Activated gamma-delta T cell treated with Interleukin-2 at 50 U/mL for 16 hours (primary cell): Measurements from ENCODE around the gene VEZF1.
A peak's percentile ranks its signal among the peaks of the same experiment; 100 is the strongest.
"Not testable (repeated sequence)": the region's sequence is repeated elsewhere in the genome, so short reads cannot be mapped to it uniquely, and the experiment has no call there.

ENCODE experiments used
- DNase-seq: peaks from one replicate; pipeline ENCODE4 v3.0.0-alpha.2; 2020

VEZF1 gene

DNA sequence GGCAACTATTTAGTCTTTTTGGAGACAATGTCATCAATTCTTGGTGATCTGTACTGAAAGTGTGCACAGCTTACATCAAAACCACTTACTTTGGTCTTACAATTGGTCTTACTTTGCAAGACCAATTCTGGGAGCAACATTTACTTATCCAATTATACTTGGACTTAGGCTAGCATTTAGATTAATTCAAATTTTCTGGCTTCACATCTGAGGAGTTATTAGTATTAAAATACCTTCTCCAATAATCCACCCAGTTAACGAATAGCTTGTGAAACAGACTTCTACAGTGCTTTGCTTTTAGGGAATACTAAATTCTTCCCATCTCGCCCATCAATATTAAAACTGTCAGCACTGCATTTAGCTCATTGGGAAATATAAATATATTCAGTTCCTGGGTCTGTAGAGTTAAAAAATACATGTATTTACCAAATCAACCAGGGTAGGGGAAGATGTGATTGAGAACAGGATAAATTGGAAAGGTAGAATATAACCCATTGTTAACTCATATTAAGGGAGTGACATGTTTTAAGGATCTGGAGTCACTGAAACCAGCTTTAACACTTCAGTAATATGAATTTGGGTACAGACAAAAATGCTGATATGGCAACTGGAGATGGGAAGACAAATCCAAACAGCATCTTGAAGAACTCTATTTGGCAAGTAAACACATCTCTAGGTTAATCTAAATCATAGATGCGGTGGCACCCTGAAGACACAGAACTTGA lies 9.2 kb upstream of the VEZF1 start:
- DNase-seq: no peak

DNA sequence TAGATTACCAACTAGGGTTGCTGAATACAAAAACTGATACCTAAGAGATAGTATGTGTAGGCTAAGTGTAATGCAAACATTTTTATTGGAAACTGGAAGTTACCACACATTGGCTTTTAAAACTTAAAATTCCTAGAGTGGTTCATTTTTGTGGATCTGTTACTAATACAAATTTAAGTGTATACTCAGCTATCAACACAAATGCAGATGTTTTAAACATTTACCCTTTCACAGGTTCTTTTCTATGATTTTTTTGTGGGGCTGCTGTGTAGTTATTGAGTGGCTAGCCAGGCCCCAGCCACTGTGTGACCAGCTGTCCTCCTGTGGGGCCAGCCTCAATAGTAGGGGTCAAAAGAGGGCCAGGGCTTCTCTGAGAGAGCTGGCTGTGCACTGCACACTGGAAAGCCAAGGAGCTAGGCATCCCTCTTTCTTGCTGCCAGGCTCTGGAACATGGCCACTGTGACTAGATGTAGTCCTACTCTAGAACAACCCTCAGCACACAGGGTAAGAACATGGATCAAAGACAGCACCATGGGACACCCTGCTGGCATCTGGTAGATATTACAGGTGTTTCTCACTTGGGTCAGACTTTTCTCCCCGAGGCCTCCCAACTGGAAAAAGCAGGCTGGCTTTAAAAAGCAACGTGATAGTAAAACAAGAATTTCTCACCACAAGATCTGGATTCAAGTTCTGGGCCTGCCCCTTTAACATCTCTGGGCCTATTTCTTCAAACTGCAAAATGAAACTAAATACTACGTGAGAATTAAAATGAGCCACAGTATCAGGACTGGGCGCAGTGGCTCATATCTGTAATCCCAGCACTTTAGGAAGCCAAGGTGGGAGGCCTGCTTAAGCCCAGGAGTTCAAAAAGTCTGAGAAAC lies 7.3 kb upstream of the VEZF1 start:
- peak; percentile 40 for DNase-seq

DNA sequence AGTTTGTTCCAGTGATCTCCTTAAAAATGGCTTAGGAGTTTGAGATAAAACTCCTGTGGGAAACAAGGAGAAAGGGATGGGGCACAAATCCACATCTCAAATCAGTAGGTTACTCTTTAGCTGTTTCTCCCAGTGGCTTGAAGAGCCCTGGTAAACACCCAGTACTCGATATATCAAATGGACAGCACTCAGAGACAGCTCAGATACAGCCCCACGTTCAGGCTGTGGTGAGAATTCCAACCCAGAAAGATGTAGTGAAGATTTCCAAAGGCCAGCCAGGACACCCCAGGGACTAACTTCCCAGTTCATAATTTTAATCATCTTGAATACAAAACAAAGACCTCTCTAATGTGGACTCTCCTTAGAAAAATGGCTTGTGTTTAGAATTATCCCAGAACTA lies 6.4 kb upstream of the VEZF1 start:
- DNase-seq: no peak

DNA sequence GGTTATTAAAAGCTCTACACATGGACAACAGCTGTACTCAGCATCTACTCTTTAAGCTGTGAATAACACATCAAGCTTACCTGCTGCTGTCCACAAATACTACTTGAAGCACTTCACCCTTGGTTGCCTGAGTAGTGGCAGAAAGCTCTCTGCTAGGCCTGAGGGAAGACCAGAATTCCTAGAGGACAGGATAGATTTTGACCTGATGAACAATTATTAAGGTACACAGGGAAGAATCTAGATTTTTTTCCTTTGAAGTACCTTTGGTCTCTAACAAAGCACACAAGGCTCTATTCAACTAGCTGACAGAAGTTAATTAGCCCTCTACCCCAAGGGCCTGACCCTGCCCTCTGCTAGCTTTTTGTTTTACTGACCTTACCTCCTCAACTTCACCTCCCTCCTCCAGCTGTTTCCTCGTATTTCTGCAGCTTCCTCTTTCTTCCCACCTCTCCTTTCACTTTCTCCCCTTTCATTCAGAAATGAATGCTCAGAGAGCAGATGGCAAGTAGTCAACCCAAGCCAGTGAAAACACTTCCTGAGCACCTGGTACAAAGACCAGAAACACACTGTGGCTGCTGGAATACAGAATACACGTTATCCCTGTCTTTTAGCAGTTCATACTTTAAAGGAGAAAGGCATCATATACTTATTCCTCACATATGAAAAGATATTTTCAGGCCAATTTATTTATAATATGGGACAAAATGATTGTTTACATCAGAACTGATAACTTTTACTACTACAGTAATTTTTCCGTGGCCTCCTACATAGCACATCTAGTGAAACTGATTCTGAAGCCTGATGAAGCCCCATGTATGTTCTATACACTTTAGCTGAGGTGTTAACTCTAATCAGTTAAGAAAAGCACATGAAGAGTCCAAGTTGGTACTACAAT lies 5.7 kb upstream of the VEZF1 start:
- no peak for DNase-seq

DNA sequence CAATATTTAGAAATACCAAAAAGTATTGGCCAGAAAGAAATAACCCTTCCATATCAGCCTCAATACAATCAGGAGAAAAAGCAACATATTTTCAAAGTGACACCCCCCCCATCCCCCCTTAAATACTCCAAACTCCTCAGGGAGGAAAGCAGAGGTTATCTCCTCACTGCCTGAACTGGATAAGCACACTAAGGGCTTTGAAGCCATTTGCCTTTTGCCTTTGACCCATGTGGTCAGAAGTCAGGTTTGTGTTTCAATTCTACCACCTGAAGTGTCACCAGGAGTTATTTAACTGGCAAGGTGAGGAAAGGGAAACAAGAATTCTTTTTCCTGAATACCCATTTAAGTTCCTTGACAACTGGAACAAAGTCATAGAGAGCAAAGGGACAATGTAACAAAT lies 3.5 kb upstream of the VEZF1 start:
- no peak for DNase-seq

DNA sequence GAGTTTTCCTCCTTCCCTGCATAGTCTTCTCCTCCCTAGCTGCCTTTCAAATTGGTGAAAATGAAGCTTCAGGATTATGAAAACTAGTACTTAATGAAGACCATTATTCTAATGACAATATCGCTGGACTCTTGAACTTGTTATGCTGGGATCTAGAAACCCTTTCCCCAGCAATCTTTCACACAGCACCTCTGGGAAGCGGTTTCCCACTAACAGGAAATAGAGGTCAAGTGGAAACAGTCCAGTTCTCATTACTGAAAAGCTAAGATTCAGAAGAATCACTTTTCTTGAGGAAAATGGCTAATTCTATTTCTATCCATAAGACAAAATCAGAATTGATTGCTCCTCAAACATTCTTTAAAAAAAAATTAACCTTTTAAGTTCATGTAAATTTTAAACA lies 2.0 kb upstream of the VEZF1 start:
- no peak for DNase-seq

DNA sequence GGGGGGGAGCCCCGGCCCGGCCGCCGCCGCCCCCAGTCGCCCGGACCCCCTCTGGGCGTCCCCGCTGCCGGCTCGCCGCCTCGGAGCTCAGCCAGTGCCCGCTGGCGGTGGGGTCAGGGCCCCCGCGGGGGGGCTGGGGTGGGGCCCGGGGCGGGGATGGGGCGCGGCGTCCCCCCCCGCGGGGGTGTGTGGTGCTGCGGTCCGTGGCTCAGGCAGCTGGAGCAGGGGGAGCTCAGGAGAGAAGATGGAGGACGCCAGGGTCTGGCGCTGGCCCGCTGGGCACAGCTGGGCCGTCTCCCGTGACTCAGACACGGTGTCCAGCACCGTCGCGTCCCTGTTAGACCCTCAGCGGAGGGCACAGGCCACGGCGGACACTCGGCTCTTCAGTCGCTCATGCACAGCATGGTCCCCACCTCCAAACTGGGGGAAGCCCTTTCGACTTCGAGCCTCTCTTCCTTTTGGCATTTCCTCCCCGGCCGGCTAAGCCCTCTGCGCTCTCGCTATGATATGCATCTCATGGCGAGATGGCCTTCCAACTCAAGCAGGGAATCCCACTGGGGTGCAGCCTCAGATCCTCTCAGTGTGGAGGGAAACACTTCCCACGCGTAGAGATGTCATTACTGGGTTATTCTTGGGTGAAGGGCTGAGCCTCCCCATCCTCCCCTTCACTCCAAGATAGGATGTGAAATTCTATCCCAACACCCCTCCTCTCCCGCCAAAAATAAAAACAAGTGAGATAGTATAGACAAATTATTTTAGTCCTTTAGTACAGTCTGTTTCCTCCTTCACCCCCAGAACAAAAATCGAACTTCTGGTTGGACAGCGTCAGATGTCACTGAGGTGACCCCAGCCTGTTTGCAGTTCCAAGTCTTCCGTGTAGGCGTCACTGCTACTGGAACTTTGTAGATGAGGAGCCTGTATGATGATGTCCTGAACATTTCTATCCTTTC lies 522 bp upstream of the VEZF1 start:
- no peak for DNase-seq

DNA sequence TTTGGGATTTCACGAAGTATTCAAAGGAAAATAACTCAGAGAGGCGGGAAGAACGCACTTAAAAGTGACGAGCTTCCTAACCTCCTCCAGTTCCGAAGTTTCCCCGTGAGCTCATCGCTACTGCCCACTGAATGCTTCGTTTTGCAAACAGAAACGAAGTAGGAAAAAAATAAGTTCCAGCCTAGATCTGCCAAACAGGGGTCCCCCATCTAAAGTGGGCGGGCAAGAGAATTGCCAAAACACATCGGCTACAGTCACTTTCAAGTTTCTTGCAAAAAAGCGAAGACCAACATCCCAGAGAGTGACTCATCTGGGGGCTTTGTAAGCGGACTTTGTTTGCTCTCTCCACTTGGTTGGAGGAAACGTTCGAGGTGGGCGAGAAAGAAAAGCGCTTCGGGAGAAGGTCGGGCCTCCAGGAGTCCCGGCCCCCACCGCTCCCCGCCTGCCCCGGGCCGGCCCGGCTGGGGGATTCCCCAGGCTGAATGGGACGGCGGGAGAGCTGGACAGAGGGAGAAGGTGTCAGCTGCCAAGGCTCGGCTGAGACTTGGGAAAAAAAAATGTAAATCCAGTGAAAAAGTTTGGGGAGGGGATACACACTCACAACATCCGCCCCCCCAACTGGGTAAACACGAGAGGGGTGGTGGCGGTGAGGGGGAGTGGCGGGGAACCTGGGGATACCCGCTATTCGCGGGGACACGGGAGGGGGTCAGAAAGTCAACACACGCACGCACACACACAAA lies 1.0 kb downstream of the VEZF1 start:
- peak; percentile 43 for DNase-seq

DNA sequence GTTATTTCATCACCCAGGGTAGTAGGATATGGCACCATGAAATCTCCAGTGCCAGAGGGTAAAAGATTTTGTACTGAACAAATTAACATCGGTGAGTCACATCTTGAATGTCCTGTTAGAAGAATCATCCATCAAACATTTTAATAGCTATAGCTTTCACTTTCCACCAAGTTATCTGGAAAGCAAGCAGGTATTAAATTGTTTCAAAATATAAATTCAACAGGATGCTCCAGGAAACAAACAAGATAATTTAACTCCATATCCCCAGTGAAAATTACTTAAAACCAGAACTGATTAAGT lies 2.4 kb downstream of the VEZF1 start:
- no peak for DNase-seq

DNA sequence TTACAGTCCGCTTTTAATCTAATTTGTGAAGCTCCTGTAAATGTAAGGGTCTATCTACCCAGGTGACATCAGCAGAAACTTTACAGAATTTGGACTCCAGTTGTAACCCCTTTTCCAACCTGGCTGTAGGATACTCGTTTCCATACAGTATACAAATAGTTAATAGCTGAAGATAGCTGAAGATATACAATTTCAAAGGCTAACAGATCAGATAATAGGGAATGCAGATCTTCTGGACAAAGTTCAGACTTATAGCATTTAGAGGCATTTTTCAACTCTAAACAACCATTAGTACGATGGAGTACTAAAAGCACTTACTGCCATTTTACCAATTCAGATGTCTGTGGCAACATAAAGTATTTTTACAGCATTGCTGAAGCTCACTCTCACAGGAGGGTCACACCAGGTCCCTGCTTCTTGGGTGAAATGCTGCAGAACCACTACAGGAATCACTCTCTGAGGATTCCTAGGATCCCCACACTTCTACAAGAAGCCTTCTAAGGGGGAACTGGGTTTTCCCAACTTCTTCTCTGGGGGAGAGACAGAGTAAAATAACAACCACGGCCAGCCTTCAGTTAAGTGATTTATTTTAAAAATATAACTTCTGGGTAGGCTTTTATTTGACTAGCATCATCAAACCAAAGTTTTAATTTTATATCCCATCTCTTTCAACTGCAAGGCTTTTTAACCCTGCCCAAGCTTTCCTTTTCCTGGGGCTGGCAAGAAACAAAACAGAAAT lies 2.9 kb downstream of the VEZF1 start:
- no peak for DNase-seq

DNA sequence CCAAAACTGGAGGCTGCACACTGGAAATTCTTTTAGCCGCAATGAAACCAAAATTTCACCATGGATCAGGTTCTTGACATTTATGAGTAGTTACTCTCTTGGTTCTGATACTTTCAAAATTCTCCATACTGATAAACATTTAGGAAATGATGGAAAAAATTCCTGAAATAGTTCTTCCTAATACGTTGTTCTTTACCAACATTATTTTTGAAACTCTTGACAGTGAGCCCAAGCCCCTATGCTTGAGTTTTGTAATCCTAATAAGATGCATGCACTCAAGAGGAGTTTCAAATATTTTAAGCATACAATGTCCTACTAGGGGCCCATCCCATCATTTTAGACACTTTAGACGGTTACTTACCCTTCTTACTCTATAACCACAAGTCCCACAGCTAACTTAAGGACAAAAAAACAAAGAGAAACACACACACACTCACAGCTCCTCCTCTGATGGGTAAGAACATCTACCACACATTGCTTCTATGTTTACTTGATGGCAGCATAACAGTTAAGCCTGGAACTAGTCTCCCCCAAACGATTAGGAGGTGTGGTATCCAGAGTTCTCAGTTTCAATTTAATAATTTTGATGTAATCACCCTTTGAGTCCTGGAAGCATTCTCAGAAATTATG lies 3.7 kb downstream of the VEZF1 start:
- no peak for DNase-seq

DNA sequence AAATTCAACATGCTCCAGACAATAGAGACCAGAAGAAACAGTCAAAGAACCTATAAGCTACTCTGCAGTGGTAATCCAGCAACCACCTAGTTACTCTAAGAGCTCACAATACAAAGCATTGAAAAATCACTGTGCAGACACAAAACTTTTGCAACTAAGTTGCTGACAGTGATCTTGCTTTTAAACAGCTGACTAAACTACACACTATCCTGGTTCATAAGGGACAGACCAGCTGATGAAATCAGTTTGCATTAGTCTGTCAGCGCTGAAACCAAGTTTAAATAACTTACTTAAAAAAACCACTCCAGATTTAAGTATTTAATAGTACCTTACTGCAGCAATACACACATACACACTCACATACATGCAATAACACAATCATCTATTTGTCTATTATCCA lies 4.6 kb downstream of the VEZF1 start:
- DNase-seq: no peak

DNA sequence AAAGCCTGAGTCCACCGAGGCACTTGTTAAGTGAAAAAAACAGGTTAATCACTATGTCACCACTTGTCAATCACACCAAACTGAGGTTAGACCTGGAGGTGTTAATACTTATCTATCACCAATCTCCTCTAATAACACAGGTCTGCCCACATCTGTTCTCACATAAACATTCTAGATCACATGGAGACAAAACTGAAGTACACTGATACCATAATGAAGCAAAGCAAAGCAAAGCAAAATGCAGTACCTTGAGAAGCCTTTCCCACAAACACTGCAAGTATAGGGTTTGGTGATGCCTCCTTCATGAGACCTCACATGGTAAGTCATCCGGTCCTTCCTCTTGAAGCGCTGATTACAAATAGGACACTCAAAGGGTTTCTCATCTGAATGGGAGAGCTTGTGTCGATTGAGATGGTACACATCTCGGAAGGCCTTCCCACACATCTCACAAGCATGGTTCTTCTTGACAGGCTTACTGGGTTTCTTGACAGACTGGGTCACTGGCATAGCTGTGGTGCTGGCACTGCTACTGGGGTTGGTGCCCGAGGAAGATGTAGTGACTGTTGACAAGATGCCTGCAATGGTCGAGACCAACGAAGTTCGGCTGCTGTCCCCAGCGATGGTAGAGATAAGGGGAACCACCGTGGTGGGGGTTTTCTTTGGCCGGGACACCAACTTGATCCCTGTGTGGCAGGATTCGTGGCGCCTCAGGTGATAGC lies 5.4 kb downstream of the VEZF1 start:
- DNase-seq: no peak

DNA sequence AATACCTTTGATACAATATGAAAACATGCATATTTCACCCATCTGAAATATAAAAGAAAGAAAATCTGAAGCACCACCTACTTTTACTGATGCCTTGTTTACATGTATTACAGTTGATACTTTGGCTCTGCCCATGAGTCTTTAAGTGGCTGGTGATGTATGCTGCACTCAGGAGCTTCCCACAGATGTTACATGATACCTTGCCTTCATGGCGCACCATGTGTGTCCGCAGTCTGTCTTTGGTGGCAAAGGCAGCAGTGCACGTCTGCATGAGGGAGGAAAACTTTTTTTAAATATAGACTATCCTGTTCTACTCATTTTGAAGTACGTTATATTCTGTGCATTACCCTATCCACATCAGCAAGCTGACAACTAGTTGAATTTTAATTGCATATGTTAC lies 7.5 kb downstream of the VEZF1 start:
- DNase-seq: no peak

DNA sequence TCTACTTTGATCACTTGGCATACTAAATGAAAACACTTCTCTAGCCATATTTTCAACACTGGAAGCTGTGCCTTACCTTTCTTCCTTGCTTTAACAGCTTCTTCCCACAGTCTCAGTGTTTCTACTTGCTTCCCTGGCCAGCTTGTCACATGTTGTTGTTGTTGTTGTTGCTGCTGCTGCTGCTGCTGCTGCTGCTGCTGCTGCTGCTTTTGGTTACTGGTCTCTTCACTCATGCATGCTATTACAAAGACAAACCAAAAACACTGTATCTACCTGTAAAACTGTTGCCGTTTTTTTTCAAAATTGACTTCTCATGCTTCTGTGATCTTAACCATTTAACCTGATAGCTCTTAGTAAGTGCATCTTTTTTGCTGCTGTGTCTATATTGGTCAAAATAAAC lies 9.0 kb downstream of the VEZF1 start:
- no peak for DNase-seq

DNA sequence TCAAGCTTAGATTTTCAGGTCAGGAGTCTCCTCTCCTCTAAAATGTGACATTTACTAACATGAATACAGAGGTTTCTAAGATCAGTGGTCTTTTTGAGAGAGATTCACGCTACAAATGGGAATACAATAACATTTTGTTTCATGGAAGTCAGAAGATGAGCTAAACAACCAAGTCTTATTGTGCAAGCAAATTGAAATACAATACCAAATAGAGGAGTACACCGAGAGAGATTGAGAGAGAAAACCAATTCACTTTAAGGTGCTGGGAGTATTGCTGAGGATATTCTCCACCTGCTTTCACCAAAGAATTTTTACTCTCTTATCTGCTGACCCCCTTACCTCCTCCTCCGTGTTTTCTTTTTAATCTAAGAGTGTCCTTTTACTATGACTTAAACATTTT lies 11.5 kb downstream of the VEZF1 start:
- DNase-seq: no peak

DNA sequence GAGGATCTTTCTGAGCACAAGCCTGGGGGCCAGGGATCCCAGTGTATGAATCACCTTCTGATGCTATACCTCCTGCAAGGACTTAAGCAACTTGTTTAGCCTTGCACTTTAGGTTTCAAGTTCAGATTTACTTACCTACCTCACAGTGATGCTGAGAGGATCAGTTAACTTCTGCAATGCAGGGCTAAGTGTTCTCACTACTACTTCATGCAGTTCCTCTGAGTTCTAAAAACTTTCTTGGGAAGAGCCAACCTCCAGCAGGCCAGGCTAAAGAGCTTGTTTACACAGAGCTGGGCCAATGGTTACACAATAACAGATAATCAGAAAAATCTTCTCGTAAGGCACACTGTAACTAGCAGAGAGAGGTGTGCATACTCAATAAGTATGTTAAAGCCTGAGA lies 13.0 kb downstream of the VEZF1 start:
- no peak for DNase-seq

DNA sequence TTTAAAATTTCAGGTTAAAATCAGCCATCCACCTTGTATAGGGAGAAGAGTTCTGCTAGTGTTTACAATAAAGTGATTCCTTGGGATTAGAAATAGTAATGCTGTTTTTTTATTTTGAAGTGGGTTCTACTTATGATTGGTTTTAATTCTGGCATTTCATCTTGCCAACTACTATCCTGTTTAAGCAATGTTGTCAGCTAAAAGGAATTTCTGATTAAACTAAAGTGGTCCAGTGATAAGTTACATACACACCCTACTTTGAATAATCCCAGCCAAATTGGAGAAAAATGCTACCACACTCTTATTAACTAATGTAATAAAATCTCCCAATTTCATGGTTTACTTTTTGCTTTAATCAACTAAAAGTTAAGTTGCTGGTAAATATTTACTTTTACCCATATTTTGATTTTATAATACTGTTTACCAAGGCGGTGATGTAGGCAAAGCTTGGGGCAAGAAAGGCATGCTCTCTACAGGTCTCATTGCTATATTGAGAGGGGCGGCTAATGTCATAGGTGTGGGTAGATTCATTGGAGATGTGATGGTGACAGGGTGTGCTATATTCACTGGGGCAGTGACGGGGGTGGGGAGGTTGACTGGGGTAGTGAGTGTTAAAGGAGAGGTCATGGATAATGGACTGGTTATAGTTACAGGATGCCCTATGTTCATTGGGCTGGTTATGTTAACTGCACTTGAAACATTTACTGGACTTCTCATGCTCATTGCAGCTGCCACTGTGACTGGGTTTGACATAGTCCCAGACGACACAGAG lies 13.8 kb downstream of the VEZF1 start:
- not testable (repeated sequence) for DNase-seq

DNA sequence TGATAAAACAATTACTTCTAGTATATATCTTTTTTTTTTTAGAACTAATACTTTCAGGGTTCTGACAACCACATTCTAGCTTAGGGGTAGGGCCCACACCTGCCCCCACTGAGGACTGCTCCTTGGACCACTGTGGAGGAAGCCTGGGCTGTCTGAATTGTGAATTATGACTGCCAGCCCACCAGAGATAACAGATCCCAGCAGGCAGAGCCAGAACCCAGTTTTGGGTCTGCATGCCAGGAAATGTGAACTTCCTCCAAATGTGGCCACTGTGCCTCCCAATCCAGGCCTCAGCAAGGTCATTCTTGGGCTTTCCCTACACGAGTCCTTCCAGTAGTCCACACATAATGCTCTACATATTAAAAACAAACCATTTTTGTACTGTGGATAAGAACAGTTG lies 15.9 kb downstream of the VEZF1 start:
- no peak for DNase-seq
